ENCODE data around the gene DVL1.

DNA sequence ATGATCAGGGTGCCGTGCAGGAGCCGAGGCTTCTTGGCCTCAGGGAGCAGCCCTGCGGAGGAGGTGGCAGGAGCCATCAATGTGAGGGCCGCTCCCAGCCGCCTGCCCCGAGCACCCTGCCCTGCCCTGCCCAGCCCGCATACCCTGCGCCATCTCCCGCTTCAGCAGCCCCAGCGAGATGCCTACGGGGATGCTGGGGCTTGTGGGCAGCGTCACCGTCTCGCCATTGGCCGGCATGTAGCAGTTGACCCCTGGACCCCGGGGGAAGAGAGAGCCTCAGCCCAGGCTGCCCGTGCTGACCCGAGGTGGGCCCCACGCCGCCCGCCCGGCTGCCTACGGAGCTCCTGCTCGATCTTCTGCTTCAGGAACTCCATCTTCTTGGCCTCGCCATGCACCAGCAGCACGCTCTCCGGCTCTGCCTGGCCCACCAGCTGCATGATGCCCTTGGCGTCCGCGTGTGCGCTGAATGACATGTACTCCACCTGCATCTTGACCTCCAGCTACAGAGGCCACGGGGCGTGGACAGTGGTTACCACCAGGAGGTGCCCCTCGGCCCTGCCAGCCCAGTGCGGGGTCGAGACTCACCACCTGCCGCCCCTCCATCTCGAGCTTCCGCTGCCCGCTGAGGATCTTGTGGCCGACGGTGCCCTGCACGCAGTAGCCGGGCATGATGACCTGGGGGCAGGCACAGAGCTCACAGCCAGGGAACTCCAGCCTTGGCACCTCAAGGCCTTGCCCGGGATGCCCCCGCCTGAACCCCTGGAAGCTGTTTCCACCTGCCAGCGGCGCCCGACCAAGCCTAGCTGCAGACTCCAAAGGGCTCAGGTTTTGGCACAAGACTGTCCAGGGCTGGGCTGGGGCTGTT, 36.5 kb downstream of the DVL1 start:
- TF ChIP-seq, protein P1, sequence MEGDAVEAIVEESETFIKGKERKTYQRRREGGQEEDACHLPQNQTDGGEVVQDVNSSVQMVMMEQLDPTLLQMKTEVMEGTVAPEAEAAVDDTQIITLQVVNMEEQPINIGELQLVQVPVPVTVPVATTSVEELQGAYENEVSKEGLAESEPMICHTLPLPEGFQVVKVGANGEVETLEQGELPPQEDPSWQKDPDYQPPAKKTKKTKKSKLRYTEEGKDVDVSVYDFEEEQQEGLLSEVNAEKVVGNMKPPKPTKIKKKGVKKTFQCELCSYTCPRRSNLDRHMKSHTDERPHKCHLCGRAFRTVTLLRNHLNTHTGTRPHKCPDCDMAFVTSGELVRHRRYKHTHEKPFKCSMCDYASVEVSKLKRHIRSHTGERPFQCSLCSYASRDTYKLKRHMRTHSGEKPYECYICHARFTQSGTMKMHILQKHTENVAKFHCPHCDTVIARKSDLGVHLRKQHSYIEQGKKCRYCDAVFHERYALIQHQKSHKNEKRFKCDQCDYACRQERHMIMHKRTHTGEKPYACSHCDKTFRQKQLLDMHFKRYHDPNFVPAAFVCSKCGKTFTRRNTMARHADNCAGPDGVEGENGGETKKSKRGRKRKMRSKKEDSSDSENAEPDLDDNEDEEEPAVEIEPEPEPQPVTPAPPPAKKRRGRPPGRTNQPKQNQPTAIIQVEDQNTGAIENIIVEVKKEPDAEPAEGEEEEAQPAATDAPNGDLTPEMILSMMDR (IDR thresholded peaks at IDR 0.05) = no peak
- TF ChIP-seq POLR2A (IDR thresholded peaks at IDR 0.05) = no peak
- no peak for TF ChIP-seq EP300 (IDR thresholded peaks at IDR 0.05)
- TF ChIP-seq POLR2AphosphoS5 (IDR thresholded peaks at IDR 0.05) = no peak
